GM12865 (cell line): ENCODE data around the gene TNS3.

ENCODE experiments used
- DNase-seq: peaks from one replicate; pipeline ENCODE4 v3.0.0; 2010; ENCODE audit warnings: low read depth
- H3K4me3 ChIP-seq: 2 replicates; pipeline ENCODE4 v1.5.1; 2011; ENCODE audit warnings: mild to moderate bottlenecking, low read depth, low read length, control low read depth
- TF ChIP-seq, protein P1 (sequence below): IDR thresholded peaks from 2 replicates; pipeline ENCODE4 v1.5.1; 2011; ENCODE audit warnings: low read length, control low read depth, low read depth, inconsistent platforms; ENCODE audit not compliant: insufficient read depth; ENCODE audit errors: missing control alignments

Gene TNS3

GRCh38 chr7:47549916-47550315, 32.0 kb downstream of the TNS3 start:
- TF ChIP-seq, protein P1, sequence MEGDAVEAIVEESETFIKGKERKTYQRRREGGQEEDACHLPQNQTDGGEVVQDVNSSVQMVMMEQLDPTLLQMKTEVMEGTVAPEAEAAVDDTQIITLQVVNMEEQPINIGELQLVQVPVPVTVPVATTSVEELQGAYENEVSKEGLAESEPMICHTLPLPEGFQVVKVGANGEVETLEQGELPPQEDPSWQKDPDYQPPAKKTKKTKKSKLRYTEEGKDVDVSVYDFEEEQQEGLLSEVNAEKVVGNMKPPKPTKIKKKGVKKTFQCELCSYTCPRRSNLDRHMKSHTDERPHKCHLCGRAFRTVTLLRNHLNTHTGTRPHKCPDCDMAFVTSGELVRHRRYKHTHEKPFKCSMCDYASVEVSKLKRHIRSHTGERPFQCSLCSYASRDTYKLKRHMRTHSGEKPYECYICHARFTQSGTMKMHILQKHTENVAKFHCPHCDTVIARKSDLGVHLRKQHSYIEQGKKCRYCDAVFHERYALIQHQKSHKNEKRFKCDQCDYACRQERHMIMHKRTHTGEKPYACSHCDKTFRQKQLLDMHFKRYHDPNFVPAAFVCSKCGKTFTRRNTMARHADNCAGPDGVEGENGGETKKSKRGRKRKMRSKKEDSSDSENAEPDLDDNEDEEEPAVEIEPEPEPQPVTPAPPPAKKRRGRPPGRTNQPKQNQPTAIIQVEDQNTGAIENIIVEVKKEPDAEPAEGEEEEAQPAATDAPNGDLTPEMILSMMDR: no peak
- DNase-seq: no peak
- H3K4me3 ChIP-seq: no peak overlapping the region

GRCh38 chr7:47549397-47549796, 32.5 kb downstream of the TNS3 start:
- no peak overlapping the region for H3K4me3 ChIP-seq

DNA sequence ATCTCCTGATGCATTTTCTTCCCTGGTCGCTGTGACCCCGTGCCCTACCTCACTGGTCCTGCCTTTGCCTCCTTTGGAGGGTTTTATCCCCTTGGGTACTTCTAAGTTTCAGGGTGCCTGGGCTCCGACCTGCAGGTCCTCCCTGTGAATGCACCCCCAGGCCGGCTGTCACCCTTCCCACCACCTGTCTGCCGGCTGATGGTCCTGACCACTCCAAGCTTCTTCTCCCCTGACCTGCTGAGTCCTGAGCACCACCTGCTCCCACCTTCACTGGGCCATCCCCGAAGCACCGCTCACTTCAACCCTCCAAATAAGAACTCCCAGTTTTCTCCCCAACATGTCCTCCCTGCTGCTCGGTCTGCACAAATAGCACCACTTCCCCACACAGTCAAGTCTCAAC, 33.4 kb downstream of the TNS3 start:
- no peak overlapping the region for H3K4me3 ChIP-seq
- no peak for DNase-seq
- TF ChIP-seq, protein P1: no peak

More at GRCh38 chr7:47549397-47549796, 32.5 kb downstream of the TNS3 start:
- DNase-seq: no peak
- TF ChIP-seq, protein P1: no peak

- TF ChIP-seq, protein P1: no peak
- H3K4me3 ChIP-seq: no peak overlapping the region
- no peak for DNase-seq
Measured at GRCh38 chr7:47546733-47547494, 35.0 kb downstream of the TNS3 start.

DNA sequence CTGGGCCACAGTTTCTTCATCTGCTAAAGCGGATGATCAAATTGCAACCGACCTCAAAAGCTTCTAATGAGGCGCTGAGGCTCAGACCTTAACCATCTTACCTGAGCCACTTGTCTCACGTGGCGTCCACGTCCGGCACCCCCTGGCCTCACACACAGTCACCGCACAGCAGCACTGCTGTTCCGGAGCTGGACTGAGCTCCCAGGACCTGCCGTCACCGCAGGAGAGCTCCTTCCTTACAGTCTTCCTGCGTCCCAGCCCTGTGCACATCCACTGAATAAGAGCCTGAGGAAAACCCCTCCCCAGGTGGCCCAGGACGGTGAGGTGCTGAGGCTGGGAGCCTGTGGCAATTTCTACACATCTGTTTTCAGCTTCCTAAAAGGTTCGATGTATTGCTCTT, 35.7 kb downstream of the TNS3 start:
- H3K4me3 ChIP-seq: no peak overlapping the region
- TF ChIP-seq, protein P1: no peak

DNA sequence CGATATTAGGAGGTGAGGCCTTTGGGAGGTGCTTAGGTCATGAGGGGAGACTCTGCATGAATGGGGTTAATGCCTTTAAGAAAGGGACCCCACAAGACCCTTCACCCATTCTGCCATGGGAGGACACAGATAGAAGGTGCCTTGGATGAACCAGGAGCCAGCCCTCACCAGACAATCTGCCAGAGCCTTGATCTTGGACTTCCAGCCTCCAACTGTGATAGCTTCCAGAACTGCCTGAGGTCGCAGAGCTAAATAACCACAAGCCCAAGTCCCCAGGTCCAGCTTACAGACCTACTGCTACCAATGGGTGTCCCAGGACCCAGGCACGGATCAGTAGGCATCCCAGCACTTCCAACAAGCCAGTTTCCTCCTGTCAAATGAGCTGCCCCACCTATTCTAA, 37.5 kb downstream of the TNS3 start:
- TF ChIP-seq, protein P1: no peak
- no peak overlapping the region for H3K4me3 ChIP-seq
- no peak for DNase-seq

More for the DNA sequence above, 35.7 kb downstream of the TNS3 start:
- no peak for DNase-seq

DNA sequence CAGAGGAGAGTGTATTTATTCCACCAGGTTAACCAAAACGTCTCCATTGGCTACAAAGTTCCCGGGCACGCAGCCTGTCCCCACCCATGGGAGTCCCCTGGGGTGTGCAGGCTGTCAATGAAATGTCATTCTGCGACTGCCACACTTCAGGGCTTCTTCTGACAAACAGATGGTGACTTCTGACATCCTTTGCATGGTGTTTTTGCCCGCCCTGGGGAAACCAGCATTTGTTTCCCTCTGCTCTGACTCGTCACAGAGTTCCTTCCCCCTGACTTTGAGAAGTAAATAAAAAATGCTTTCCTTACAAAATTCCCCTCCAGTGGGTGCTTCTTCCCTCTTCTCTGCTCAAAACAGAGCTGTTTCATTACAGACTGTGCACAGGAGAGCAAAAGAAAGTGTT, 38.2 kb downstream of the TNS3 start:
- peak; percentile 5 for DNase-seq
- TF ChIP-seq, protein P1: no peak
- H3K4me3 ChIP-seq: no peak overlapping the region
